NCI-H2227 (cell line): ENCODE data around the gene RABGAP1.

Source experiments
- DNase-seq: peaks from one replicate; lab custom pipeline; 2025; ENCODE audit not compliant: unreplicated experiment; lab: John Stamatoyannopoulos, UW

The RABGAP1 gene

DNA sequence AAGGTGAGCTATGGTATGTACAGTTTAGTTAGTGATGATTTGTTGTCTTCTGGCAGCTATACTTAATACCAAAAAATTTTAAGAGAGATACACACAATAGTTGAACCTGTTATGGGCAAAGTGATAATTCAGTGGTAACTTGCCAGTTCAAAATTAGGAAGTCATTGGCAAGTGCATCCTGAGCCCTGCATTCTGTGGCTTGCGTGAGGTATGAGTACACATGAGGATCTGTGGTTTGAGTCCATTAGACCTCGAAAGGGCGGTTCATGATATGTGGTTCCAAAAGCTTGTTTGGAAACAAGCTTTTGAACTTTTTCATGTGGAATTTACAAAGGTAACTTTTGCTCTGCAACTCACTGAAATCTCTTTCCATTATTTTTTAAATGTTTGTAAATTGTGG is 139.6 kb downstream of the RABGAP1 start:
- no peak for DNase-seq

DNA sequence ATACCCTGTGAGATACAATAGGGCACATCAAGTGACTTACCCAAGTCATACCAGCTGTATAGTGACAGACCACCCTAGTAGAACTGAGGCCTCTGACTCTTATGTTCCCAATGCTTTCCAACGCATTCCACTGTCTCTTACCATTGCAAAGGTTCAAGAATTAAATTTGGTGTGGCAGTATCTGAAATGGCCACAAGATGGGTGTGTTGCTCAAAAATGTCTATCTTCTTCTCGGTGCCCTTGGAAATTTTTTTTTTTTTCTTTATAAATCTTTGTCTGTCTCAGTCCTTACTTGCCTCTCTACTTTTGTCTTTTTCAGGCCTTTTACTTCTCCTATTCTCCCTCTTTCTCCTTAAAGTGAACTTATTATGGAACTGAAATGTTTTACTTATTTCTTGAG is 141.0 kb downstream of the RABGAP1 start:
- DNase-seq, result peak; percentile 43

DNA sequence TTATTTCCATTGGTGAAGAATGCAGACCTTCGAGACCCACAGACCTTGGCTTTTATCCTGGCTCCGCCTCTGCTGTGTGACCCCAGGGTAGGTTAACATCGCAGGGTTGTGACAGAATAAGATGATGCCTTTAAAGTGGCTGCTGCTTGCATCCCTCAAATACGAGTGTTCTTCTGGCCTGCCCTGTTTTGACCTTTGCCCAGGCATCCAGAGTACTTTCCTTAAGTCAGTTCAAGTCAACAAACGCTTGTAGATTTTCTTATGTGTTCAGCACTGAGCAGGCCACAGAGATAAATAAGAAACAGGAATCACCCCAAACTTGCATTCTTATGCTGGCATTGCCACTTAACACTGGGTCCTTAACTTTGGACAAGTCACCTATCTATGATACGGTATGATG is 142.9 kb downstream of the RABGAP1 start:
- DNase-seq, result no peak

DNA sequence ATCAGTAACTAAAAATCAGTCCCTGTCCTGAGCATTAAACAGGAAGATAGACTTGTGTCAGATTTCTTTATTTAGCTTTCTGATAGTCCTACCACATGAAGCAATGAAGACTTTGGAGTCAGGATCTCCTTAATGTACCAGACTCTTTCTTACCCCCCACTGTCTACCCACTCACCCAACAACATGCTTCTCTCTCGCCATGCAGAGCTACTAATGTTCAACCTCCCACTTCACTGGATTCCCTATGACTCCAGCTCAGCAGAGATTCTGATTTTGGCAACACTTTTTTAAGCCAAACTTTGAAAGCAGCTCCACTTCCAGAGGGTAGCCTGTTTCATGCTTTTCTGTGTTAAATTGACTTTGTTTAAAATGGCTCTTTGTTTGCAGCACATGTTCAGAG is 143.4 kb downstream of the RABGAP1 start:
- no peak for DNase-seq

DNA sequence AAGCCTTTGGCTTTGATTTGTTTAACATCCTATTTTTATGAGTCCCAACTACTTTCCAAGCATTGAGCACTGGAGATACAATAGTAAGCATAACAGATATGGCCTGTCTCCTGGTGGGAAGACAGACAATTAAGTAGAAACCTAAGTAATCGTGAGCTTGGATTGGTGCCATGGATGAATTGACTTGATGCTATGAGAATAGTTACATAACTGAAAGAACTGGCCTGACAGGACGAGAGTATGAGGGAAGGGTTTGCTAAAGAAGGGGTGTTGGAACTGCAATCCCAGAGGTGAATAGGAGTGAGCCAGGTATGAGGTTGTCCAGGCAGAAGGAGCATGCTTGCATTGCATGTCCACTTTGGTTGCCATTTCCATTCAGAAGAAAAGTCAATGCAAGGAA is 145.1 kb downstream of the RABGAP1 start:
- DNase-seq, result no peak

DNA sequence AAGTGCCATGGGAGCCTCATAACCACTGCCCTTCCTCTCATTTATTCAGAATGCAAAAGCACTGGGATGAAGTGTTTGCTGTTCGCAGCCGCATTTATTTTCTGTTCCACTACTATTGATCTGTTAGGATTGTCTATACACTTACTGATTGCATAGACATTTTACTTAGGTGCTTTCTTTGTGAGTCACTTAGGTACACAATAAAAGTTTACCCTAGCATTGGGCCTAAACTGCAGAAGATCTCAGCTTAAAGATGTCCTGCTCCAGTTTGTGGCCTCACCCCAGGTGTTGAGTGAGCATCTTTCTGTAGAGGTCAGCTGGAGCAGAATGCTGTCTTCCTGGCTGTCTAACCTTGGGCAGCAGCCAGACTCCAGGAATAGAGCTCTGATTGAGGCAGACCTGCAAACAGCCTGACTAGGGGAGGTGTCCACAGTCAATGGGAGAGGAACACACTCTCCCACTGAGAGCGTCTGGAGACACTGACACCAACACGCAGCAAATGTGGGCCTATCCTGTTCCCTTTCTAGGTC is 146.6 kb downstream of the RABGAP1 start:
- DNase-seq, result no peak

DNA sequence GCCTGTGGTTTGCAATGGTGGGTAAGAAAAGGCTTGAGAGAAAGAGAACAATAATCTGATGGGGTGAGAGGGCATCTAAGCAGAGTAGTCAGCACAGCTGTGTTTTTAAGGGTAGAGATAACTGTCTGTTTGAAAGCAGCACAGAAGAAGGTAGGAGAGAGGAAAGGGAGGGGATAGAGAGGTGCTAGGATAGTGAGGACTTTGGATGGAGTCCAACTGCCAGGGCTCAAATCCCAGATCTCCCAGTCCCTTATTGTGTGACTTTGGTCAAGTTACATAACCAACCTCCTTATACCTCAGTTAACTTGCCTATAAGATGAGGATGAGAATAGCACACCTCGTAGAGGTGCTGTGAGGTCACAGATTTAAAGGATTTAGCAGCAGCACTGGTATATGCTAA is 148.2 kb downstream of the RABGAP1 start:
- no peak for DNase-seq

DNA sequence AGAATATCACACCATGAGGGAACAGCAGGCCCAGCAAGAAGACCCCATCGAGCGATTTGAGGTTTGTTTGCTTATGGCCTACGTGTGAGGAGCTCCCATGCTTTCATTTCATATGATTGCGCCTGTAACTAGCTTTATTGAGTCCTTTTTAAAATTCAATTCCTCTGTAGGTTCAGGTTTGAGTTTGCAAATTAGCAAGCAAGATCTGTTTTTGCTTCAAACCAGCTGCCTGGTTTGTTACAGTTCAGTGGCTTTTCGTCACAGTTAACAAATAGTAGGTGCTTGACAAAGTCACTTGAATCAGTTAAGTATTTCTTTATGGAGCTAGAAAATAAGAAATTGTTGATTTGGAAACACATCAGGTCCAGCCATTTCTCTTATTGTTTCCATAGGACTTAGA is 149.0 kb downstream of the RABGAP1 start:
- no peak for DNase-seq

DNA sequence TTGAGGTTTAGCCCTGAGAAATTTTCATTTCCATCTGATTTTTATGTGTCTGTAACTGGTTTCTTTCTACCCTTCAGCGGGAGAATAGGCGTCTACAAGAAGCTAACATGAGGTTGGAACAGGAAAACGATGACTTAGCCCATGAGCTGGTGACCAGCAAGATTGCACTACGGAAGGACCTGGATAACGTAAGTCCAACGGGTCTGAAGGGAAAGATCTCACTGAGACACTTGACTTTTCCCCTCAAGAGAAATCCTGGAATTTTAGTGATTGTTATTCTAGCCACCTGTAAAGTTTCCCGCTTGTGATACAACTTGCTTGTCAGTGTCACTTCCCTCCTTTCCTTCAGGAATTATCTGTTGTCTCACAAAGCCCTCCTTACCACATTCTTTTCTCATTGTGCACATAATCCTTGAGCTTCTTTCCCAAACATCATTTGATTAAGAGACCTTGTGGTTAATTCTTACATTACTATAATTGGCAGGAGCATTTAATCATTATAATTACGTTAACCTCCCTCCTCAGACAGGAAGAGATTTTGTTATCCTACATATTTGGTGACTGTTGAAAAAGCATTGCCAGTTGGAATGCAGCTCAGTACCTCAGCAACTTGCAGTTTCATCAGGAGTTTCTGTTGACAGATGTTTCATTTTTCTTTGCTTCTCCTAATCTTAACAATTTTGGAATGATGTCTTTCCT is 149.5 kb downstream of the RABGAP1 start:
- no peak for DNase-seq

DNA sequence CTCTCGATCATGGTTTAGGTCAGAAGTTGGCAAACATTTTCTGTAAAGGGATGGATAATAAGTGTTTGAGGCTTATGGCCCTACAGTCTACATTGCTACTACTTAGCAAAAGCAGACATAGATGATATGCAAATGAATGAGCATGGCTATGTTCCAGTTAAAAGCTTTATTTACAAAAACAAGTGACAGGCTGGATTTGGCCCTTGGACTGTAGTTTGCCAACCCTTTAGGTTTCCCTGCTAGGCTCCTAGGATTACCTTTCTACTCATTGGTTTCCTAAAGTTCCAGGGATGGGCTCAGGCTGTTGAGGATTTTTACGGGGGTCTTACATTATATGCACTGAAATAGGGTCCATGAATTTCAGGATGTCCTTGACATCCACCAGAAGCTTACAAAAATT is 150.1 kb downstream of the RABGAP1 start:
- DNase-seq, result no peak

DNA sequence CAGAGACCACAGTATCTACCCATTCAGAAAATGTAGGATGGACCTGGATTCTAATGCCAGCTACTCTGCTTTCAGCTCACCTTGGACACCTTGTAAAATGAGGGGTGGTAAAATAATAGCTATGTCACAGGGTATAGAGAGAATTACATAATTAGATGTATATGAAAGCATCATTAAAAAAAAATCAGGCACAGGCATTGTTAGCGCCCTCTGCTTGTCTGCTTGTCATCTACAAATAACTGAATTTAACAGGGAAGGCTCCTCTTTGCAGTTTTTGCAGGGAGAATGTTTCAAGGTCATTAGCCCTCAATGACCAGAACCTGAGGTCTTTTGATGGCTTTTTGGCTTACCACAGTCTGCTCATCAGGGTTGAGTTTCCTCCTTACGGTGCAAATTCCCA is 150.6 kb downstream of the RABGAP1 start:
- no peak for DNase-seq

DNA sequence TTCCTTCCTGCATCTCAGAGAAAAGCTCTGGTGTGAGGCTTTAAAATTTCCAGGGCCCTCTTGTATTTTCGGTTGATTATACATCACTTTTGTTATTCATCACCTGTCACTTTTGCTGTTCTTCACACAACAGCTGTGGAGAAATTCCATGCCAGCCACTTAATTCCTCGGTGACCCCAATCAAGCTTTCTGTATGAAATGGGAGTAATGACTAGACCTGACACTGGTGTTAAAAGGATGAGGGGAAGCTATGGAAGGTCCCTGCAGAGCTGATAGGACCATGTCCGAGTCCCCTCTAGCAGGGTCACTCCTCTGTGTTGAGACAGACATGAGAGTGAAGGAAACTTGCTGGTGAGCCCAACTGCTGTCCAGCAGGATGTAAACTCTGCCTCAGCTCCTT is 152.3 kb downstream of the RABGAP1 start:
- DNase-seq, result no peak

DNA sequence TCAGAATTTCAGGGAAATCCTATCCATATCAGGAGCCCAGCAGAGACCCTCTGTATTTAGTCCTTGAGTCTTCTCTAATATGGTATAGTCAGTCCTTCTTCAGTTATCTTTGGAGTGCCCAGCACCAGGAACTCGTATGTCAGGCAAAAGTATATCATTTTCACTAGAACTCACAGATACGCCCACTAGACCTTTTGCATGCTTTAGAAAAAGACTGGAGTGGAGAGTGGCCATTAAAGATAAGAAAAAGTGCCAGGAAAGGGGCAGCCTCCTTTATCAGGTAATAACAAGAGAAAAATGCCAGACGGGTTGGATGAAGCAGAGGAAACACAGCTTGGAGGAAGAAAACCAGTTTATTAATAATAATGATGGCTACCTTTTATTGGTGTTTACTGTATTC is 156.2 kb downstream of the RABGAP1 start:
- DNase-seq, result no peak

DNA sequence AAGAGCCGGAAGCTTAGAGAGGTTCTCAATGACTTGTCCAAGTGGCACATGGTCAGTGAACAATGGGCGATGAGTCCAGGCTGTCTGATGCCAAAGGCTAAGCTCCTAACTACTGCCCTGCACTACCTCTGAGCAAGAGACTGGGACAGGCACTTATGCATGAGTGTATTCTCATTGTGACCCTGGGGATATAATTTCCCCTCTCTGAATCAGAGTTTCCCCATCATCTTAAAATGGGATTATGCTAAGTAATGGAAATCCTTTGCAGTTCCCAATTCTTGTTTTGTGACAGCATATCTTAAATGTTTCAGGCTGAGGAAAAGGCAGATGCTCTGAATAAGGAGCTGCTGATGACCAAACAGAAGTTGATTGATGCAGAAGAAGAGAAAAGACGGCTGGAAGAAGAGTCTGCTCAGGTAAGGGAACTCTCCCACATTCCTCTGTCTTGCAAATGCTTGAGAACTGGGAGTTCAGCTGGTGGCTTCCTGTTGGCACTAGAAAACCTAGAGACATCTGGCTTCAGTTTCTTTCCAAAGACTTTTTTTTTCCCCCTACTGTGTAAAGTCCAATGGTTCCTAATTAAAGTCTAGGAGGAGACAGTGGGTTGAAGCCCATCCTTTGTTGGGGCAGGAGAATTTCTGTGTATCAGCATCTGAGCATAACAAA is 156.7 kb downstream of the RABGAP1 start:
- no peak for DNase-seq

DNA sequence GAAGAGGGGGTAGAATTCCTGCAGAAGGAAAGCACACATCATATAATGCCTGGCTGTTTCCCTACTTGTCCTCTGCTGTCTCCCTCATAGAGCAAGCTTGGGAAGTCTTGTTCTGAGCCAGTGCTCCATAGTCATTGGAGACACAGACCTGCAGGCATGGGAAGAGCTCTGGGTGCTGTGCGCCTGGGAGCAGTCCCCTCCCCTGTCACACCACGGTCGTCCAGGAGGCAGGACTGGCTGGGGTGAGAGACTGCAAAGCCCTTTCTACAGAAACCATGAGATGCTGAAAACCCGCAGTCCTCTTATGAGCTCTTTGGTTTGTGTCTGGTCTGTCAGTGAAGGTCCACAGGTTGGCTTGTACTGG is 157.3 kb downstream of the RABGAP1 start:
- DNase-seq, result no peak

DNA sequence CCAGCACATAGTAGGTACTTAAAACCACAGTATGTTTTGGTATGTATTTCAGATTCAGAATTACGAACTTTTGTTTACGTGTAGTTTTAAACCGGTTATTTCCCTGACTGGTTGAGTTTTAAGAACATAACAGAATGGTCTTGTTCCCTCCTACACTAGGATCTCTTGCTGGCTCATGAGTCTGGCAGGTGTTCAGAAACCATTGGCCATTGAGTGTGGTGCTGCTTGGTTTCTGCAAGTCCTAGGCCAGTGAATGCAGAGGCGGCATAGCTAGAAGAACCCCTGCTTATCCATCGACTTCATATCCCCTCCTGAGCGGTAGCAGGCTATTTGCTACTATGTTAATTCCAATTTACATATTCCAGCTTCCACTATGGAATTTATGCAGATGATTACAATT is 158.2 kb downstream of the RABGAP1 start:
- DNase-seq, result no peak

DNA sequence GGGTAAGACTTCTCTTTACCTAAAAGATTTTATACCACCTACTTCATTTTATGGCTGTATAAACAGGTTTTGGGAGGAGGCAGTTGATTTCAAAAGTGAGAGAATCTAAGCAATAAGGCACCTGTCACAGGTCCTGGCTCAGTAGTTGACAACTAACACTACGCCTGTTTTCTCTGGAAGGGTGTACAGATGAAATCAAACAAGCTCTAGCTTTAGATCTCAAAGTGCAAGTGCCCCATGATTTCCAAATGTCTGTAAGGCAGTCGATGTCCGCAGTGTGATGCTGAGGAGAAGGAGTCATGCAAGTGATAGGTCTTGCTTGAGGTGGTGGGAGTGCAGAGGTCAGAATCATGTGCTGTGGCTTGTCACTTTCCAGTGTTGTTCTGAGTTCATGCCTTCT is 158.7 kb downstream of the RABGAP1 start:
- DNase-seq, result no peak

DNA sequence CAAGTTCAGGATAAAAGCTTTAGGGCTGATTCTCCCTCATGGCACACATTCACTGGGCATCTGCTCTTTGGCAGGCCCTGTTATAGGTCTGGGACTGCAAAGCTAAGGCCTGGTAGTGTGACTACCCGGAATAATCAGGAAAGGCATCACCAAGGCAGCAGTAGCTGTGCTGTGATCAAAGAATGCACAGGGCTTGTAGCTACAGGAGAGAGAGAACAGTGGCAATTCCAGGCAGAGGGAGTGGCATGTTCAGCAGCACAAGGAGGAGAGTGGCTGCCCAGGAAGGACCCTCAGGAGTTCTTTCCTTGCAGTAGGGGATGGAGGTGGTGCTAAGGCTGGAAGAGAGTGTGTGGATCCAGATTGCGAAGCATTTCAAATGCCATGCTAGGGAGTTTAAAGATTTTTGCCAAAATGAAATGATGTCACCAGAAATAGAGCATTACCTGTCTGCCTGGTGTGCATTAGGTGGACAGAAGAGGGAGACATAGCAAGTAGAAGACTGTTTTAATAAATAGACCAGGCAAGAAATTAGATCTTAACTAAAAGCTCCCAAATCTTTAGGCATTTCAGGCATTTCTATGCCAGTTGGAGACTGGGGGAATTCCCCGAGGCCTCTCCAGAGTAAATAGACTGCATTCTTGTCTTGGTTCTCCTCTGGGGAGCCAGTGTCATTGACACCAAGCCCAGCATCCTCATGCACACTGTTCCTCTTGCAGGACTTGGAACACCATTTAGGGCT is 161.7 kb downstream of the RABGAP1 start:
- no peak for DNase-seq

DNA sequence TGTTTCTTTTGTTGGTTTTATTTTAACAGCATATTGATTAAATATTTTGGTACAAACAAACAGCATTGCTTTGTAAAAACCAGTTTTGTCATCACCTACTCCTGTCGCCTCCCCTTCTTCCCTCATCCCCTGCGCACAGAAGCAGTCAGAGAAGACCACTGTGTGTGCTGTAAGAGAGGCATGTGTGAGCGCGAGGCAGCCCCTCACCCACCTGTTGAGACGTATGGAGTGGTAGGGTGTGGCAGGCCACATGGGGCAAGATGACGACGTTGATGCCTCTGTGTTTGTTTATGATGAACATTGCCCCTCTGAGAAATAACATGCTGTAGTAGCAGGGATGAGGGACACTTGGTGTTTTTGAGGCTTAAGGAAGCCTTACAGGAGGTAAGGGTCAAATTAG is 164.0 kb downstream of the RABGAP1 start:
- DNase-seq, result no peak

DNA sequence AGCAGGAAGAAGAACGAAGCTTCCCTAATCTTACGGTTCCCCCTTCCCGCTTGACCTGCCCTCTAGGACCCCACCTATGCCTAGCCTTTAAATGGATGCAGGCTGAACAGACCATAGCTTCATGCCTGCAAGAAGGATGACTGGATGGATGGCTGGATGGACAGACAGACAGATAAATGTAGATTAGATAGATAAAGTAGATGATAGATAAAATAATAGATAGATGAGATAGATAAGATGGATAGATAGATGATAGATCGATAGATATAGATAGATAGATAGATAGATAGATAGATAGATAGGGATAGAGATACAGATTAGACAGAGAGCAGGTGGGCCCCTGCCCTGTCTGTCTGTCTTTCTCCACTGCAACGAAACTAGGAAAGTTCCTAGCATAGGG is 164.7 kb downstream of the RABGAP1 start:
- DNase-seq, result no peak

DNA sequence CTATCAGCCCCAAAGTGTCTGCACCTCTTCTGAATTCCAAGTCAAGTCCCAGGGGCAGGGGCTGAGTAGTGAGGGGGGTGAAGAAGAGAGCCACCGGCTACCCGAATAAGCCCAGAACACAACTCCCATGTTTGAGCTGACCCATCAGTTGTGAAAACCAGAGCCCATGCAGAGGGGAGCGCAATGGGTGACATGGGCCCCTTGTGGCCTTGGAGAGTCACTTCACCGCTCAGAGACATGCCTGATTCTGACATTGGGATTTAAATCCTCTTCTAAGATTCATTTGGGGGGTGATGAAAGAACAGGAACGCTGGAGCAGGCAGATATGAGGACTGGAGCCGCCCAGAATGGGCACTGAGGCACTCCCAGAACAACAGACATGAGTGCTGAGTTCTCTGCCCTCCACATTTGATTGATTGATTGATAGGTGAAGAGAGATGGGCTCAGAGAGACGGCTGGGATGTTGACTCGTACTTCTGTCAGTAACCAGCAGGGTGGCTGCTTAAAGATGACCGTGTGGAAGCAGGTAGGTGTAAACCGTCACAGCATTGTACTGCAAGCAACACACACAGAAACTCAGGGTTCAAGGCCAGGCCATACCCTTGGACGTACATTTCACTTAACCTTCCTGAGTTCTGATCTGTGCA is 166.9 kb downstream of the RABGAP1 start:
- DNase-seq, result no peak

DNA sequence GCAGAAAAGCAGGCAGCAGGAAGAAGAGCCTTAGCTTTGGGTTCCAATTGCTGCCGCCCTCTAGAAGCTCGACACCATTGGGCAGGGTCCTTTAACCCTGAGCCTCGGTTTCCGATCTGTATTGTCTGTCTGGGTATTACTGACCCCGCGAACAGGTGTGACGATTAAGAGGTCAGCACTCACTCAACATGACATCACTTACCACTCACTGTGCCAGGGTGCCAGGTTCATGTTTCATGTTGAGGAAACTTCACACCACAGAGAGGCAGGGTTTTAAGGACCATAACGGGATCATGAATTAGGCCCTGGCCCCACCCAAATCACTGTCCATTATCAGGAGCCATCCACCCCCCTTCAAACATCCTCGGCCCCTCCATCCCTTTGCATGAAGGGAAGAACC is 168.2 kb downstream of the RABGAP1 start:
- DNase-seq, result no peak
